PFSK-1 (cell line): Measurements from ENCODE around the gene MLIP.

Experiments used
- FOXP2 ChIP-seq: optimal IDR thresholded peaks from 2 replicates; pipeline ENCODE3; 2011; ENCODE audit warnings: borderline replicate concordance, control low read depth, inconsistent platforms; ENCODE audit not compliant: insufficient read depth; ENCODE audit errors: extremely low read length, extremely low read depth
- POLR2AphosphoS5 ChIP-seq: IDR thresholded peaks from 2 replicates; pipeline ENCODE4 v1.6.1; 2012; ENCODE audit warnings: low read depth, mild to moderate bottlenecking, control low read depth, low read length, moderate library complexity
- REST ChIP-seq, 2 experiments: IDR thresholded peaks; 2 replicates each; pipeline versions ENCODE4 v1.6.1 to v1.8.0; 2011 to 2012; ENCODE audit warnings: low read depth in 2 of 2, low read length in 2 of 2, control low read depth in 1 of 2, inconsistent platforms in 1 of 2, mild to moderate bottlenecking in 1 of 2, moderate library complexity in 1 of 2; ENCODE audit not compliant: insufficient read depth in 1 of 2
- SIN3A ChIP-seq: IDR thresholded peaks from 2 replicates; pipeline ENCODE4 v1.6.1; 2012; ENCODE audit warnings: mild to moderate bottlenecking, low read length, moderate library complexity, borderline replicate concordance; ENCODE audit not compliant: insufficient read depth
- TAF1 ChIP-seq: IDR thresholded peaks from 2 replicates; pipeline ENCODE4 v1.6.1; 2012; ENCODE audit warnings: low read length, control low read depth, borderline replicate concordance; ENCODE audit not compliant: insufficient read depth

Gene MLIP

GRCh38 chr6:54299542-54300269 is 188.5 kb downstream of the MLIP start:
- TF ChIP-seq REST (IDR thresholded peaks at IDR 0.05; ENCODE audit: insufficient read depth in 1 of 2, low read depth in 2 of 2, low read length in 2 of 2) (no peak), FOXP2 (no peak), POLR2AphosphoS5 (no peak), TAF1 (no peak), SIN3A (no peak)

GRCh38 chr6:54301770-54302169 is 190.5 kb downstream of the MLIP start:
- TF ChIP-seq TAF1, result no peak

- no peak for TF ChIP-seq SIN3A
- TF ChIP-seq POLR2AphosphoS5, result no peak
These were observed 196.2 kb downstream of the MLIP start for GRCh38 chr6:54307439-54307910.

GRCh38 chr6:54308289-54308985 is 197.2 kb downstream of the MLIP start, which contains the start of gene TINAG:
Gene TINAG (plus strand): TSS chr6:54308441. CDS start chr6:54308551, 110 bp downstream.
- TF ChIP-seq FOXP2, result no peak
- TF ChIP-seq REST (IDR thresholded peaks at IDR 0.05; ENCODE audit: insufficient read depth in 1 of 2, low read depth in 2 of 2, low read length in 2 of 2), result no peak
- TF ChIP-seq TAF1, result no peak
- TF ChIP-seq SIN3A, result no peak

- TF ChIP-seq FOXP2, result no peak
- no peak for TF ChIP-seq TAF1
- TF ChIP-seq POLR2AphosphoS5, result no peak
- no peak for TF ChIP-seq SIN3A
- TF ChIP-seq REST (IDR thresholded peaks at IDR 0.05; ENCODE audit: insufficient read depth in 1 of 2, low read depth in 2 of 2, low read length in 2 of 2), result no peak
These were observed 197.7 kb downstream of the MLIP start for GRCh38 chr6:54308986-54309315.

- TF ChIP-seq FOXP2 (no peak), REST (IDR thresholded peaks at IDR 0.05; ENCODE audit: insufficient read depth in 1 of 2, low read depth in 2 of 2, low read length in 2 of 2) (no peak), SIN3A (no peak), TAF1 (no peak), POLR2AphosphoS5 (no peak)
These were observed 199.3 kb downstream of the MLIP start for GRCh38 chr6:54310377-54311152.
